Measurements from ENCODE around the gene TAF11L14. TPM values are rescaled to one million over a fixed set of nuclear protein-coding genes. Genes with fewer than 3 reads are reported as not detected.
"Not testable (repeated sequence)": the region's sequence is repeated elsewhere in the genome, so short reads cannot be mapped to it uniquely, and the experiment has no call there.

The TAF11L14 gene
- total RNA-seq, 4 donors from 2014 or later, result not detected

GRCh38 chr5:17614872-17615605, 19.2 kb upstream of the TAF11L14 start:
- Histone ChIP-seq H3K4me3 (replicated peaks in 1 of 3) (no peak overlapping the region), H3K9me3 (no peaks in the 10 kb centered on the region), H3K4me1 (no peaks in the 10 kb centered on the region), H3K27ac (no peak overlapping the region), H3K27me3 (no peaks in the 10 kb centered on the region), H3K36me3 (no peaks in the 10 kb centered on the region)
- TF ChIP-seq CTCF (IDR thresholded peaks at IDR 0.05), result no peak
- no peak for TF ChIP-seq POLR2A (IDR thresholded peaks at IDR 0.05)
- DNase-seq, result no peak
- 87 to 89% methylated on average over 16 of the region's 17 CpGs for WGBS, 2 donors
- intact Hi-C loops (cut with DNase I), result no loop called here

GRCh38 chr5:17619354-17619753, 14.9 kb upstream of the TAF11L14 start:
- no peaks in the 10 kb centered on the region for H3K27me3 ChIP-seq
- H3K27ac ChIP-seq, result no peak overlapping the region
- no peak overlapping the region for H3K4me3 ChIP-seq (replicated peaks in 1 of 3)
- H3K9me3 ChIP-seq, result no peaks in the 10 kb centered on the region
- intact Hi-C loops (cut with DNase I), result no loop called here
- no peaks in the 10 kb centered on the region for H3K36me3 ChIP-seq
- 83 to 88% methylated on average over 3 of the region's 3 CpGs for WGBS, 2 donors
- no peaks in the 10 kb centered on the region for H3K4me1 ChIP-seq
- DNase-seq, result no peak
- no peak for TF ChIP-seq CTCF (IDR thresholded peaks at IDR 0.05)
- TF ChIP-seq POLR2A (IDR thresholded peaks at IDR 0.05), result no peak

GRCh38 chr5:17620627-17621026, 13.6 kb upstream of the TAF11L14 start:
- WGBS, 2 donors, result 77 to 100% methylated on average over 3 to 14 of the region's 17 CpGs
- H3K4me3 ChIP-seq (replicated peaks in 1 of 3), result no peak overlapping the region
- intact Hi-C loops (cut with DNase I), result no loop called here
- TF ChIP-seq POLR2A (IDR thresholded peaks at IDR 0.05), result no peak
- TF ChIP-seq CTCF (IDR thresholded peaks at IDR 0.05), result no peak
- DNase-seq, result no peak
- no peaks in the 10 kb centered on the region for H3K27me3 ChIP-seq
- no peak overlapping the region for H3K27ac ChIP-seq
- H3K36me3 ChIP-seq, result no peaks in the 10 kb centered on the region
- no peaks in the 10 kb centered on the region for H3K4me1 ChIP-seq
- no peaks in the 10 kb centered on the region for H3K9me3 ChIP-seq

GRCh38 chr5:17625686-17626085, 8.6 kb upstream of the TAF11L14 start:
- 91 to 93% methylated on average over 3 to 9 of the region's 11 CpGs for WGBS, 2 donors
- no peak for DNase-seq
- intact Hi-C loops (cut with DNase I), result no loop called here

GRCh38 chr5:17631788-17632187, 2.5 kb upstream of the TAF11L14 start, which contains the start of gene TAF11L13:
TSS of gene TAF11L13 (plus strand) at chr5:17632088.
- H3K27me3 ChIP-seq; DNase-seq; H3K9me3 ChIP-seq; intact Hi-C loops (cut with DNase I); H3K4me3 ChIP-seq (replicated peaks in 1 of 3); H3K36me3 ChIP-seq; H3K4me1 ChIP-seq; H3K27ac ChIP-seq: not testable (repeated sequence)
- WGBS, 2 donors, result 95 to 97% methylated on average over 9 to 10 of the region's 12 CpGs

More at GRCh38 chr5:17625686-17626085, 8.6 kb upstream of the TAF11L14 start:
- Histone ChIP-seq H3K36me3 (no peaks in the 10 kb centered on the region), H3K4me1 (no peaks in the 10 kb centered on the region), H3K27ac (no peak overlapping the region), H3K4me3 (replicated peaks in 1 of 3) (no peak overlapping the region), H3K9me3 (no peaks in the 10 kb centered on the region), H3K27me3 (no peaks in the 10 kb centered on the region)
- TF ChIP-seq POLR2A (IDR thresholded peaks at IDR 0.05) (no peak), CTCF (IDR thresholded peaks at IDR 0.05) (no peak)

GRCh38 chr5:17649232-17649631, 15.0 kb downstream of the TAF11L14 start:
- H3K4me3 ChIP-seq (replicated peaks in 1 of 3); H3K36me3 ChIP-seq; DNase-seq; H3K4me1 ChIP-seq; H3K27ac ChIP-seq; H3K27me3 ChIP-seq; intact Hi-C loops (cut with DNase I); H3K9me3 ChIP-seq: not testable (repeated sequence)
- WGBS, 2 donors, result 92 to 93% methylated on average over 10 of the region's 10 CpGs

- H3K4me3 ChIP-seq (replicated peaks in 1 of 3); H3K4me1 ChIP-seq; H3K27me3 ChIP-seq; H3K27ac ChIP-seq; DNase-seq; H3K9me3 ChIP-seq; H3K36me3 ChIP-seq; intact Hi-C loops (cut with DNase I): not testable (repeated sequence)
- WGBS, 2 donors, result 96 to 97% methylated on average over 6 to 8 of the region's 32 CpGs
Observed at GRCh38 chr5:17655201-17655759, 21.0 kb downstream of the TAF11L14 start.
